Activated CD8-positive, alpha-beta memory T cell treated with anti-CD3 and anti-CD28 coated beads, Interleukin-2, amount 50 U/mL, for 1 hour (primary cell): ENCODE results near the gene KCNMB2.
"Not testable (repeated sequence)": the region's sequence is repeated elsewhere in the genome, so short reads cannot be mapped to it uniquely, and the experiment has no call there.

Experiments
- DNase-seq: peaks from one replicate; pipeline ENCODE4 v3.0.0-alpha.2; 2020; ENCODE audit errors: extremely low read depth

The KCNMB2 gene

GRCh38 chr3:178519701-178520100 lies 16.5 kb upstream of the KCNMB2 start:
- no peak for DNase-seq

- no peak for DNase-seq
These were observed 15.8 kb upstream of the KCNMB2 start for GRCh38 chr3:178520451-178520850.

GRCh38 chr3:178522200-178523052 lies 13.8 kb upstream of the KCNMB2 start:
- no peak for DNase-seq

- no peak for DNase-seq
These were observed 11.0 kb upstream of the KCNMB2 start for GRCh38 chr3:178525251-178525650.

GRCh38 chr3:178526291-178526690 lies 9.9 kb upstream of the KCNMB2 start:
- DNase-seq, result no peak

GRCh38 chr3:178527981-178528380 lies 8.3 kb upstream of the KCNMB2 start:
- DNase-seq, result no peak

- DNase-seq, result no peak
These were observed 6.5 kb upstream of the KCNMB2 start for GRCh38 chr3:178529606-178530225.

GRCh38 chr3:178532476-178532875 lies 3.8 kb upstream of the KCNMB2 start:
- DNase-seq, result no peak

- no peak for DNase-seq
These were observed 978 bp downstream of the KCNMB2 start for GRCh38 chr3:178537122-178537705.

GRCh38 chr3:178538056-178538455 lies 1.8 kb downstream of the KCNMB2 start:
- DNase-seq, result no peak

GRCh38 chr3:178540184-178540583 lies 3.9 kb downstream of the KCNMB2 start:
- no peak for DNase-seq

GRCh38 chr3:178545337-178545736 lies 9.1 kb downstream of the KCNMB2 start:
- no peak for DNase-seq

- DNase-seq, result no peak
These were observed 9.8 kb downstream of the KCNMB2 start for GRCh38 chr3:178546079-178546478.

GRCh38 chr3:178549426-178549825 lies 13.2 kb downstream of the KCNMB2 start:
- not testable (repeated sequence) for DNase-seq

GRCh38 chr3:178551916-178552321 lies 15.7 kb downstream of the KCNMB2 start:
- DNase-seq, result no peak

GRCh38 chr3:178558637-178559036 lies 22.4 kb downstream of the KCNMB2 start:
- no peak for DNase-seq

- no peak for DNase-seq
These were observed 24.5 kb downstream of the KCNMB2 start for GRCh38 chr3:178560759-178561158.

- no peak for DNase-seq
These were observed 25.0 kb downstream of the KCNMB2 start for GRCh38 chr3:178561239-178561638.

- DNase-seq, result no peak
These were observed 26.1 kb downstream of the KCNMB2 start for GRCh38 chr3:178562143-178562946.

GRCh38 chr3:178562947-178563232 lies 26.7 kb downstream of the KCNMB2 start:
- no peak for DNase-seq

GRCh38 chr3:178567611-178568010 lies 31.4 kb downstream of the KCNMB2 start:
- no peak for DNase-seq

- DNase-seq, result no peak
These were observed 32.0 kb downstream of the KCNMB2 start for GRCh38 chr3:178568155-178568731.
